Activated CD8-positive, alpha-beta memory T cell treated with anti-CD3 and anti-CD28 coated beads, Interleukin-2, amount 10 ng/mL, durations not matched to agents 7 days and 5 days (primary cell): ENCODE measurements around the gene ALPK1. TPM values are rescaled to one million over a fixed set of nuclear protein-coding genes. Genes with fewer than 3 reads are reported as not detected.

ENCODE experiments used
- ATAC-seq: fragments of 150-1000 bp; cut with Tn5 transposase; one replicate; pipeline ENCODE4 v1.10.0; 2021; ENCODE audit warnings: moderate library complexity
- CTCF ChIA-PET: fragments of 350-600 bp; sonication (Branson Sonifier 250); formaldehyde crosslinking; loops from one replicate; lab custom pipeline; 2021; ENCODE audit warnings: antibody characterized with exemption; lab: Charles Lee
- DNase-seq: peaks from one replicate; pipeline ENCODE4 v3.0.0-alpha.2; 2020
- H3K27ac Mint-ChIP-seq: one replicate; pipeline ENCODE4 v1.8.0; 2021; ENCODE audit warnings: mild to moderate bottlenecking, mixed read lengths
- H3K27me3 Mint-ChIP-seq: one replicate; pipeline ENCODE4 v1.8.0; 2021; ENCODE audit warnings: mixed read lengths
- H3K36me3 Mint-ChIP-seq: one replicate; pipeline ENCODE4 v1.8.0; 2021; ENCODE audit warnings: mild to moderate bottlenecking, mixed read lengths
- H3K4me1 Mint-ChIP-seq: one replicate; pipeline ENCODE4 v1.8.0; 2021; ENCODE audit warnings: mixed read lengths
- H3K4me3 Mint-ChIP-seq: one replicate; pipeline ENCODE4 v1.8.0; 2021; ENCODE audit warnings: mild to moderate bottlenecking, moderate library complexity, mixed read lengths
- H3K9me3 Mint-ChIP-seq: one replicate; pipeline ENCODE4 v1.8.0; 2022; ENCODE audit warnings: low read depth, mixed read lengths
- total RNA-seq, 2 experiments: library from RNA; stranded (reverse); gene quantifications; one replicate each; pipeline ENCODE4 v1.2.3, GENCODE V29; 2021

ALPK1 gene
- total RNA-seq: 10 to 100 TPM in 1 of 2 experiments, 1 to 10 TPM in 1; 7.3 to 17.7 TPM

GRCh38 chr4:112296949-112297880, at the start of gene ALPK1:
TSS of gene ALPK1 (plus strand) at chr4:112297369.
- Mint-ChIP-seq H3K36me3 (peaks cover 4% of the 10 kb centered on the region), H3K4me3 (peak within 1 kb of the TSS; percentile 72), H3K4me1 (peaks cover 21% of the 10 kb centered on the region), H3K27ac (peak within 1 kb of the TSS; percentile 72), H3K27me3 (no peaks in the 10 kb centered on the region), H3K9me3 (no peaks in the 10 kb centered on the region)
- ATAC-seq (peak; percentile 89), DNase-seq (no peak)
- CTCF ChIA-PET: interaction anchor here (1.1 to 1.5 kb wide), 2 partner anchors 10 to 25 kb away, joined by 4 to 7 read pairs; partner anchors contain the start of gene TIFA

DNA sequence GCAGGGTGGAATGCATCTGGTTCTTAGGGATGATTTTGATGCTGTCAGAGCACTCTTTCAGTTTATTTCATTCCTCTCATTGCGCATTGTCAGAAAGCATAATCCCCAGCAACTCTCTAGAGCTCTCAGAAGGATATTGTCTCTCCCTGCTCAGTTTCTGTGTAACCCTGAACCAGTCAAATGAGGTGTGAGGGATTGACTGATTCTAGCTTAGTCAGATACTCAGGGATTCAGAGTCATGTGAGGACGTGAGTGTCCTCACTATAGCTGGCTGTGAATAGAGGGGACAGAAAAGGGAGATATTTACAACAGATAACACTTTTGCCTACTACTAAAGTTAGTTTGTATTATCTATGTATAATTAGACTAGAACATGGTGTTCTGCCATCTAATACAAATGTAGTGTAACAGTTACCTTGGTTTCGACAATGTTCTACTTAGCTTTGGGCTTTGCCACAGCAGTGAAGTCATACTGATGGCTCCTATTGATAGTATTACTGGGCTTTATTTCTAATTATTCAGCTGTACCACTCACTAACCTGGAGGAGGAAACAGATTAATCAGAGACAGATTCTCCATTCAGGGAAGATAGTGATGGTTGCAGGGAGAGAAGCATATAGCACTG, 46.0 kb upstream of the ALPK1 start:
- Mint-ChIP-seq H3K9me3 (no peaks in the 10 kb centered on the region), H3K36me3 (peaks cover 2% of the 10 kb centered on the region), H3K4me3 (no peak overlapping the region), H3K27ac (no peak overlapping the region), H3K27me3 (no peaks in the 10 kb centered on the region), H3K4me1 (no peaks in the 10 kb centered on the region)
- ATAC-seq (no peak), DNase-seq (no peak)
- CTCF ChIA-PET: interaction anchor here (1.1 to 3.5 kb wide), 3 partner anchors 19 to 152 kb away, joined by 3 to 11 read pairs (median 8); partner anchors contain the start of gene AP1AR

- Mint-ChIP-seq H3K27me3 (no peaks in the 10 kb centered on the region), H3K36me3 (peaks cover 4% of the 10 kb centered on the region), H3K9me3 (no peaks in the 10 kb centered on the region), H3K27ac (no peak overlapping the region), H3K4me3 (no peak overlapping the region), H3K4me1 (no peaks in the 10 kb centered on the region)
- CTCF ChIA-PET: interaction anchor here (3.5 kb wide), 1 partner anchor 20 kb away, joined by 8 read pairs; the partner anchor contains the start of gene AP1AR
- DNase-seq (no peak), ATAC-seq (no peak)
Measured at GRCh38 chr4:112252234-112252633, 44.9 kb upstream of the ALPK1 start.

DNA sequence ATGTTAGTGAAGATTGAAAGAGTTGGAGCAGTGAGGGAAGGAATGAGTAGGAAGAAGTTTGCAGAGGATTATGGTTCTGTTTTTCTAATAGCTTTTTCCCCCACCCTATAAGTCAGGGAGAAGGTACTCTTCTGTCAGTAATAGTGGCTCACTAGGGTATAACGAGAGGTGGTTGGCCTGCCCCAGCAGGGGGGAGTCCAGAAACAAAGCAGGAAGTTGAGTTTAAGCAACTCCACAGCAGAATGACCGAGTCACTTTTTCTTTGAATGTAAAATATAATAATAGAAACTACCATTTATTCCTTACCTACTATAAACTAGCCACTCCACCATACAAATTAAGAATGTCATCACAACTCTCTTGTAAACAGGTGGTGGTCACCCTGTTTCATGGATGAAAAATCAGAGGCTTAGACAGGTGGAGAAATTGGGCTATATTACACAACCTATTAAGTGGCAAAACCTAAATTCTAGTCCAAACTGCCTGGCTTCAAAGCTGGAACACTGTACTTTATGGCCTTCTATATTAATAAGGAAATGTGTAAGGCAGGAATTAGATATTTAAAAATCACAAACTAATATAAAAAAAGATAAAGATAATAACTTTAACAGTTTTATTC, 43.7 kb upstream of the ALPK1 start:
- H3K4me1 Mint-ChIP-seq: no peaks in the 10 kb centered on the region
- ATAC-seq (no peak), DNase-seq (no peak)
- H3K36me3 Mint-ChIP-seq: peaks cover 4% of the 10 kb centered on the region
- H3K9me3 Mint-ChIP-seq: no peaks in the 10 kb centered on the region
- no peaks in the 10 kb centered on the region for H3K27me3 Mint-ChIP-seq
- H3K27ac Mint-ChIP-seq: no peak overlapping the region
- CTCF ChIA-PET: no interaction called here
- H3K4me3 Mint-ChIP-seq: no peak overlapping the region

DNA sequence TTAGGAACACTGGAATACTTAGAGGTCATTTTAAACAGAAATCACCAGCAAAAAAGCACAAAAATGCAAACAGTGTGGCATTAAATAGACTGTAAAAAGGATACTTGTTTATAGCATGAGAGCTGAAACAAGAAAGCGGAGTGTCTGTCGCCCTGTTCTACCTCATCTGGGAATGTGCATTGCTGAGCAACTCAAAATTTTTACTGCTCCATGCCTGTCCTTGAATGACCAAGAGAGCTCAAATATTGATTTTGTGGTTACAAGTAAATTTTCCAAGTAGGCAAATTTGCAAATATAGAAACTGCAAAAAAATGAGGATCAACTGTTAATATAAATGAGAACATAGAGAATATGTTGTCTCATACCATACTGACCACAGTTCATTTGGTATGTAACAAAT, 40.1 kb upstream of the ALPK1 start:
- Mint-ChIP-seq H3K27me3 (no peaks in the 10 kb centered on the region), H3K27ac (no peak overlapping the region), H3K9me3 (no peaks in the 10 kb centered on the region), H3K4me3 (no peak overlapping the region), H3K36me3 (peaks cover 4% of the 10 kb centered on the region), H3K4me1 (no peaks in the 10 kb centered on the region)
- DNase-seq (no peak), ATAC-seq (no peak)
- CTCF ChIA-PET: interaction anchor here (0.7 to 1.4 kb wide), 2 partner anchors 11 to 23 kb away, joined by 3 to 4 read pairs; no protein-coding TSS in a partner anchor

GRCh38 chr4:112266823-112267222, 30.3 kb upstream of the ALPK1 start:
- no peaks in the 10 kb centered on the region for H3K27me3 Mint-ChIP-seq
- no peaks in the 10 kb centered on the region for H3K9me3 Mint-ChIP-seq
- peaks cover 18% of the 10 kb centered on the region for H3K36me3 Mint-ChIP-seq
- no peak overlapping the region for H3K27ac Mint-ChIP-seq
- ATAC-seq: no peak
- no peak overlapping the region for H3K4me3 Mint-ChIP-seq
- no peak for DNase-seq
- peaks cover 24% of the 10 kb centered on the region for H3K4me1 Mint-ChIP-seq
- CTCF ChIA-PET: interaction anchor here (0.9 to 1.5 kb wide), 7 partner anchors 11 to 257 kb away, joined by 3 to 5 read pairs (median 3); no protein-coding TSS in a partner anchor

DNA sequence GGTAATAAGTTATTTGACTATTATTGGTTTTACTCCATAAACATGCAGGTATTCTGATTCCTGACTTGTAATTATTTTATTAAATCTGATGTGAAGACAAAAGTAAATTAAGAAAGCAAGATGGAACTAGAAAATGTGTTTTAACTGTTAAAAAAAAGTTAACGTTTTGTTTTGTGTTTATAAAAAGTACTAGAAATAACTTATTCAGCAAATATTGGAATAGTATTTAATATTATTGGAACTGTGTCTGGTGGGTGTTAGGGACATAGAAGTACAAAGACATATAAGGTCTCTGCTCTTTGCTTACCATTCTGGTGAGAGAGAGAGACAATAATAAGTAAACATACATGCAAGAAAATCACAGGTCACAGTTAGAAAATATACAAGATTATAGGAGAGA, 27.1 kb upstream of the ALPK1 start:
- Mint-ChIP-seq H3K27ac (peak overlapping the region; percentile 52), H3K36me3 (peaks cover 34% of the 10 kb centered on the region), H3K27me3 (no peaks in the 10 kb centered on the region), H3K4me1 (peaks cover 50% of the 10 kb centered on the region), H3K9me3 (no peaks in the 10 kb centered on the region), H3K4me3 (no peak overlapping the region)
- CTCF ChIA-PET: interaction anchor here (2.6 kb wide), 1 partner anchor 17 kb away, joined by 6 read pairs; no protein-coding TSS in a partner anchor
- ATAC-seq: no peak
- no peak for DNase-seq

- no peak for DNase-seq
- Mint-ChIP-seq H3K27ac (peak overlapping the region; percentile 52), H3K27me3 (no peaks in the 10 kb centered on the region)
Measured at GRCh38 chr4:112270640-112271421, 26.3 kb upstream of the ALPK1 start.

DNA sequence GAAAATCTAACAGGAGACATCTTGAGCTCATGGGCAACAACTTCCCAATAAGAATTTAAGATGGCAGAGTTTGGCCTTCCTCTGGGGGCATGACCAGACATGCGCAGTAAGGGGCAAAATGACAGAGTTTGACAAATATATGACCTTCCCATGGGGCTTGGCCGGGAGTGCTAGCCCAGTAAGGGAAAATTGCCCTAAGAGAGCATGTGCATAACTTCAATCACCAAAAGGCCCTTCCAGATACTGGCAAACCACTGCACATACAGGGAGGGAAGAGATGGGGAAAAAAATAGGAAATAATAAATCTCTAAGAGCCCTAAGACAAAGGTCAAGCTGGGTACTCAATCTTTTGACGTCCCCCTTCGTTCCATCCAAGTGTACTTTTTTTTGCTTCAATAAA, 24.9 kb upstream of the ALPK1 start:
- no peaks in the 10 kb centered on the region for H3K9me3 Mint-ChIP-seq
- peaks cover 57% of the 10 kb centered on the region for H3K4me1 Mint-ChIP-seq
- no peak overlapping the region for H3K27ac Mint-ChIP-seq
- H3K27me3 Mint-ChIP-seq: no peaks in the 10 kb centered on the region
- DNase-seq (no peak), ATAC-seq (no peak)
- CTCF ChIA-PET: interaction anchor here (1.5 to 2.6 kb wide), 4 partner anchors 8 to 493 kb away, joined by 3 to 6 read pairs (median 6); partner anchors contain the start of gene TIFA
- H3K36me3 Mint-ChIP-seq: peaks cover 45% of the 10 kb centered on the region
- H3K4me3 Mint-ChIP-seq: no peak overlapping the region

More at GRCh38 chr4:112270640-112271421, 26.3 kb upstream of the ALPK1 start:
- CTCF ChIA-PET: interaction anchor here (1.1 to 2.6 kb wide), 5 partner anchors 10 to 494 kb away, joined by 3 to 6 read pairs (median 5); partner anchors contain the start of gene TIFA
- no peak for ATAC-seq
- Mint-ChIP-seq H3K36me3 (peaks cover 38% of the 10 kb centered on the region), H3K4me1 (peaks cover 53% of the 10 kb centered on the region), H3K4me3 (no peak overlapping the region), H3K9me3 (no peaks in the 10 kb centered on the region)

DNA sequence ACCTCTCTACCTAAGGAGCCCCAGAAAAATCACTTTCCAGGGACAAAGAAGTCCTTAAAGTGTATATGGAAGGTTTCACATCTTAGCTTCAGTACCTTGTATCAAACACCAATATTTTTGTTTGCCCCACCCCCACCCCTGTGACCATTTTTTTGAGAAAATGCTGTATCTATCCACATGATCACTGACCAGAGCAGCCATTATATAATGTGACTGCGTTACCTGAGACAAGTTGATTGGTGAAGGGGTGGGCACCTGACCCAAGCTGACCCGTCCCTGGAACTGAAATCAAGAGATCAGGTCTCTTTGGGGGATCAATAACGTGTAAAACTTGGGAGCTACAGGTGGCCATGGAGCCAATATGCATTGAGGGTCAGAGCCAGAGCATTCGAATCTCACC, 22.2 kb upstream of the ALPK1 start:
- ATAC-seq (no peak), DNase-seq (no peak)
- H3K9me3 Mint-ChIP-seq: no peaks in the 10 kb centered on the region
- CTCF ChIA-PET: interaction anchor here (0.6 to 1.4 kb wide), 4 partner anchors 9 to 249 kb away, joined by 3 to 5 read pairs (median 3); partner anchors contain the start of gene TIFA
- H3K27ac Mint-ChIP-seq: no peak overlapping the region
- H3K27me3 Mint-ChIP-seq: no peaks in the 10 kb centered on the region
- H3K36me3 Mint-ChIP-seq: peaks cover 60% of the 10 kb centered on the region
- peaks cover 76% of the 10 kb centered on the region for H3K4me1 Mint-ChIP-seq
- no peak overlapping the region for H3K4me3 Mint-ChIP-seq

GRCh38 chr4:112276113-112276512, 21.1 kb upstream of the ALPK1 start:
- H3K4me3 Mint-ChIP-seq: no peak overlapping the region
- H3K36me3 Mint-ChIP-seq: peaks cover 52% of the 10 kb centered on the region
- DNase-seq: no peak
- H3K27me3 Mint-ChIP-seq: no peaks in the 10 kb centered on the region
- no peak for ATAC-seq
- H3K27ac Mint-ChIP-seq: no peak overlapping the region
- CTCF ChIA-PET: no interaction called here
- H3K9me3 Mint-ChIP-seq: no peaks in the 10 kb centered on the region
- H3K4me1 Mint-ChIP-seq: peaks cover 78% of the 10 kb centered on the region

DNA sequence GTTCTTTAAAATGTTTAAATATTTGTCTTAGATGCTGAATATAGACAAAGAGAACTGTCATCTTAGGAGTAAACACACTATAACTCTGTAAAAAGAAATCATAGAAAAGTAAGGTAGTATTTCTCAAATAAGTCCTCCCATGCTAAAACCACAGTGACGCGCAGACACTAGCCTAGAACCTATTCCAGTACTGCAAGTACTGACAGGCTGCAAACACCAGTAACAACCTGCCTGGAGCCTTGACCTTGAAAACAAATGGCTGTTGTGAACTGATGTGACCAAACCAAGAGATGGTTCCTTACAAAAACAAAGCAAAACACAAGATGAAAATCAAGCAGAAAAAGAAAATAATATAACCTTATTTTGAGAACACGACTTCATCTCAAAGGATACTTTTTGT, 19.9 kb upstream of the ALPK1 start:
- Mint-ChIP-seq H3K36me3 (peaks cover 52% of the 10 kb centered on the region), H3K4me3 (no peak overlapping the region), H3K27ac (peak overlapping the region; percentile 64), H3K9me3 (no peaks in the 10 kb centered on the region), H3K27me3 (no peaks in the 10 kb centered on the region), H3K4me1 (peaks cover 78% of the 10 kb centered on the region)
- CTCF ChIA-PET: no interaction called here
- no peak for DNase-seq
- no peak for ATAC-seq
